Stimulated activated CD8-positive, alpha-beta memory T cell treated with anti-CD3 and anti-CD28 coated beads, Interleukin-7, amount 100 ng/mL, for 48 hours (primary cell): Measurements from ENCODE around the gene FCRL2.
"Not testable (repeated sequence)": the region's sequence is repeated elsewhere in the genome, so short reads cannot be mapped to it uniquely, and the experiment has no call there.

Experiments
- DNase-seq, 2 donors: peaks; one replicate each; pipeline ENCODE4 v3.0.0-alpha.2; 2020; ENCODE audit warnings: low read depth in 1 of 2; ENCODE audit errors: extremely low read depth in 1 of 2

The FCRL2 gene

GRCh38 chr1:157753611-157754010 is 23.3 kb downstream of the FCRL2 start:
- no peak for DNase-seq

- no peak for DNase-seq
These were observed 25.6 kb downstream of the FCRL2 start for GRCh38 chr1:157751283-157751682.

GRCh38 chr1:157748262-157748817 is 28.6 kb downstream of the FCRL2 start:
- no peak for DNase-seq

GRCh38 chr1:157739229-157739901 is 37.6 kb downstream of the FCRL2 start:
- no peak for DNase-seq

- DNase-seq: not testable (repeated sequence)
These were observed 40.9 kb downstream of the FCRL2 start for GRCh38 chr1:157735991-157736390.

GRCh38 chr1:157734321-157734720 is 42.6 kb downstream of the FCRL2 start:
- DNase-seq: no peak

- DNase-seq: no peak
These were observed 44.2 kb downstream of the FCRL2 start for GRCh38 chr1:157732755-157733154.

GRCh38 chr1:157725221-157725577 is 51.7 kb downstream of the FCRL2 start:
- DNase-seq: no peak

- DNase-seq: no peak
These were observed 52.3 kb downstream of the FCRL2 start for GRCh38 chr1:157724537-157725220.

- no peak for DNase-seq
These were observed 53.8 kb downstream of the FCRL2 start for GRCh38 chr1:157723157-157723556.

- no peak for DNase-seq
These were observed 54.9 kb downstream of the FCRL2 start for GRCh38 chr1:157721985-157722384.

- DNase-seq: no peak
These were observed 61.2 kb downstream of the FCRL2 start for GRCh38 chr1:157715736-157716135.

GRCh38 chr1:157711802-157712201 is 65.1 kb downstream of the FCRL2 start:
- no peak for DNase-seq

- DNase-seq: no peak
These were observed 72.1 kb downstream of the FCRL2 start for GRCh38 chr1:157704878-157705277.

- DNase-seq: no peak
These were observed 73.0 kb downstream of the FCRL2 start for GRCh38 chr1:157703981-157704380.

GRCh38 chr1:157702308-157702825 is 74.6 kb downstream of the FCRL2 start:
- no peak for DNase-seq

- no peak for DNase-seq
These were observed 76.2 kb downstream of the FCRL2 start, which contains the start of gene FCRL3 for GRCh38 chr1:157700732-157701131. Gene FCRL3 (minus strand): TSS chr1:157700769. CDS start chr1:157700489, 280 bp downstream.

GRCh38 chr1:157700305-157700704 is 76.6 kb downstream of the FCRL2 start:
- no peak for DNase-seq

GRCh38 chr1:157697781-157698569 is 79.0 kb downstream of the FCRL2 start:
- no peak for DNase-seq

- DNase-seq: no peak
These were observed 79.8 kb downstream of the FCRL2 start for GRCh38 chr1:157696966-157697628.
